ENCODE data around the gene MST1.

The MST1 gene

DNA sequence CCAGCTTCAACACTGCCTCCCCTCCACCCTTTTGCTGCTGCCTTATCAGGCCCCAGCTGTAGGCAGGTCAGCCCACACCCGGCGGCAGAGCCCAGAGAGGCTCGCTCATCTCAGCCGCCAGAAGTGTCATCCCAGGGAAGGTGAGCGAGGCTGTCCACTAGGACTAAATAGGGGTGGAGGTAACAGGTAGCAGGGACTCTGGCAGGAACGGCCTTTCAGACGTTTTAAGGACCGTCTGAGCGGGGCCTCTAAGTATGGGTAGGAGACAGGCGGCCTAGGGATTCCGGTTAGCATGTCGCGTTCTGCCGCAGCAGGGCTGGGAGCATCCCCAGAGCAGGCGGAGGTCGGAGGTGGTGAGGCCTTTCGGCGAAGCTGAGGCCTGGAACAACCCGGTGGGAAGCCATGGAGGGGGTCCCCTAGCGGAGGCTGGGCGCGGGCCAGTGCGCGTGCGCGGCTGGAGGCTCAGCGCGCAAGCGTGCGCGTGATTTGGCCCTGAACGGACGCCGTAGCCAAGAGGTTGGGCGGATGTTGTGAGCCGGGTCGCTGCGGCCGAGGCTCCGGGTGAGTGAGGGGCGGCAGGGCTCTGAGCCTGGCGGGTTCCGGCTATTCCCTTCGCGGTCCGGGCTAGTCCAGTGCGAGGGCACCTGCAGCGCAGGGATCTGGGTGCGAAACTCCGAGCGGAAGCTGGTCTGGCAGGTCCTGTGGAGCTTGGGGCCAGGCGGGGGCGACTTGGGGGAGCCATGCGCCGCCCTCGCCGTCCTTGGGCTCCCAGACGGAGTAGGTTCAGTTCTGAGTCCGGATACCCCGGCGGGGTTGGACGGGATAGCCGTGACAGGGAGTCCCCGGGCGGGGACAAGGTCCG, at the start of gene MST1, which contains the start of gene RNF123:
Gene MST1 (minus strand): TSS at position 429 of the 862 bp plus-strand sequence. CDS start 783 bp downstream, outside the sequence.
Gene RNF123 (plus strand): TSS at position 512 of the 862 bp plus-strand sequence. CDS start 1,609 bp downstream, outside the sequence.
- DNase-seq (ENCODE audit: low read depth, low spot score), result peak; percentile 28
- H3K4me3 ChIP-seq (ENCODE audit: low read depth, low read length), result peak within 1 kb of the TSS; percentile 95
- TF ChIP-seq, protein P1, sequence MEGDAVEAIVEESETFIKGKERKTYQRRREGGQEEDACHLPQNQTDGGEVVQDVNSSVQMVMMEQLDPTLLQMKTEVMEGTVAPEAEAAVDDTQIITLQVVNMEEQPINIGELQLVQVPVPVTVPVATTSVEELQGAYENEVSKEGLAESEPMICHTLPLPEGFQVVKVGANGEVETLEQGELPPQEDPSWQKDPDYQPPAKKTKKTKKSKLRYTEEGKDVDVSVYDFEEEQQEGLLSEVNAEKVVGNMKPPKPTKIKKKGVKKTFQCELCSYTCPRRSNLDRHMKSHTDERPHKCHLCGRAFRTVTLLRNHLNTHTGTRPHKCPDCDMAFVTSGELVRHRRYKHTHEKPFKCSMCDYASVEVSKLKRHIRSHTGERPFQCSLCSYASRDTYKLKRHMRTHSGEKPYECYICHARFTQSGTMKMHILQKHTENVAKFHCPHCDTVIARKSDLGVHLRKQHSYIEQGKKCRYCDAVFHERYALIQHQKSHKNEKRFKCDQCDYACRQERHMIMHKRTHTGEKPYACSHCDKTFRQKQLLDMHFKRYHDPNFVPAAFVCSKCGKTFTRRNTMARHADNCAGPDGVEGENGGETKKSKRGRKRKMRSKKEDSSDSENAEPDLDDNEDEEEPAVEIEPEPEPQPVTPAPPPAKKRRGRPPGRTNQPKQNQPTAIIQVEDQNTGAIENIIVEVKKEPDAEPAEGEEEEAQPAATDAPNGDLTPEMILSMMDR (IDR thresholded peaks at IDR 0.05; ENCODE audit: insufficient read depth, low read length, missing control alignments), result peak; percentile 60
- ChIA-PET CTCF (interaction anchor here (2.5 kb wide), 1 partner anchor 150 kb away, joined by 7 read pairs; no protein-coding TSS in a partner anchor), POLR2A (no interaction called here)

DNA sequence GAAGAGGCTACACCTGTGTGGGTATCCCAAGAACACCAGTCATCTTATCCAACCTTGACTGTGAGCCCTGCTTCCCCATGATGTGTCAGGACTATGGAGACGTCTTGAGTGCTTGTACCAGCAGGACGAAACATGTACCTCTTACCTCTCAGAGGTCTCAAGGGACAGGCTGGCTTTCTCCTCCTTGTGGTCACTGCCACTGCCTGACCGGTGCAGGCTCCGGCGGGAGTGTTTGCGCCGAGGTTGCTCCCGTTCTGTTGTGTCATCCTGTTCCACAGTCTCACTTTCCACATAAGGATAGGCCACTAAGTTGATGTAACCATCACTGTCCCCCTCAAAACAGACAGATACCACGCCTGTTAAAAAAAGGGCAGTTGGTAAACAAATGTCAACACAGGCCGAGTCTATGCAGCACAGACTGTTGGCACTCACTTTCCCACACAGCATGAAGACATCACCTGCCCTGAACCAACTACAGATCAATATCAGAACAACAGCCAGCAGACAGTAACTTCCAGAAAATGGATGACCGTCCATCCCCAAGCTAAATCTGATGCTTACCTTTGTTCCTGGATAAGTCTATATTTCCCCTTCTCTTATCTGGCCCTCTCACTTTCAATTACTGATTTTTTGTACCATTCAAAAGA, 48.9 kb upstream of the MST1 start:
- ChIA-PET CTCF (no interaction called here), POLR2A (no interaction called here)
- TF ChIP-seq, protein P1 (IDR thresholded peaks at IDR 0.05; ENCODE audit: insufficient read depth, low read length, missing control alignments), result no peak
- no peak overlapping the region for H3K4me3 ChIP-seq (ENCODE audit: low read depth, low read length)
- DNase-seq (ENCODE audit: low read depth, low spot score), result no peak

DNA sequence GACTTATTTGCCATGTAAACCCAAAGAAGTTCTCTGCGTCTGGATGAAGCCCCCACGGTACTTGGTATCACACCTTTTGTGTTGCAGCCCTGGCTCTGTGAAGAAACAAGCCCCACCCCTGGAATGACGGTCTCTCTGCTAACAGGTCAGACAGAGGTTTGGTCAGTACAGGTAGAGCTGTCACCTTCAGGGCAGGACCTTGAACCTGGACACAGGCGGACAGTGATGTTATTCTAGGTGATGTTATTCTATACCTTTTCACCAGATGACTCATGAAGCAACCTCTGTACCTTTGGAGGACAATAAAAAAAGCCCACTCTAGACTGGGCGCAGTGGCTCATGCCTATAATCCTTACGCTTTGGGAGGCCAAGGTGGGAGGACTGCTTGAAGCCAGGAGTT, 45.5 kb upstream of the MST1 start:
- TF ChIP-seq, protein P1 (IDR thresholded peaks at IDR 0.05; ENCODE audit: insufficient read depth, low read length, missing control alignments), result no peak
- H3K4me3 ChIP-seq (ENCODE audit: low read depth, low read length), result no peak overlapping the region
- DNase-seq (ENCODE audit: low read depth, low spot score), result no peak
- ChIA-PET POLR2A (no interaction called here), CTCF (interaction anchor here (0.9 kb wide), 1 partner anchor 10 kb away, joined by 3 read pairs; no protein-coding TSS in a partner anchor)

DNA sequence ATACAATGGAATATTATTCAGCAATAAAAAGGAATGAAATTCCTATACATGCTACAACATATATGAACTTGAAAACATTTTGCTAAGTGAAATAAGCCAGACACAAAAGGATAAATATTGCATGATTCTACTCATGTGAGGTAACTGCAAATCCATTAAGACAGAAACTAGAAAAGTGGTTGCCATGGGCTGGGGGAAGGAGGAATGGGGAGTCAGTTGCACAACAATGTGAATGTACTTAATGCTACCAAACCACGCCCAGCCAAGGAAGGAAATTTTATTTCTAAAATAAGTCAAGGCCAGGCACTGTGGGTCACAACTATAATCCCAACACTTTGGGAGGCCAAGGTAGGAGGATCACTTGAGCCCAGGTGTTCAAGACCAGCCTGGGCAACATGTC, 44.3 kb upstream of the MST1 start:
- TF ChIP-seq, protein P1 (IDR thresholded peaks at IDR 0.05; ENCODE audit: insufficient read depth, low read length, missing control alignments), result no peak
- H3K4me3 ChIP-seq (ENCODE audit: low read depth, low read length), result no peak overlapping the region
- CTCF ChIA-PET, result no interaction called here
- no peak for DNase-seq (ENCODE audit: low read depth, low spot score)
- POLR2A ChIA-PET, result no interaction called here

DNA sequence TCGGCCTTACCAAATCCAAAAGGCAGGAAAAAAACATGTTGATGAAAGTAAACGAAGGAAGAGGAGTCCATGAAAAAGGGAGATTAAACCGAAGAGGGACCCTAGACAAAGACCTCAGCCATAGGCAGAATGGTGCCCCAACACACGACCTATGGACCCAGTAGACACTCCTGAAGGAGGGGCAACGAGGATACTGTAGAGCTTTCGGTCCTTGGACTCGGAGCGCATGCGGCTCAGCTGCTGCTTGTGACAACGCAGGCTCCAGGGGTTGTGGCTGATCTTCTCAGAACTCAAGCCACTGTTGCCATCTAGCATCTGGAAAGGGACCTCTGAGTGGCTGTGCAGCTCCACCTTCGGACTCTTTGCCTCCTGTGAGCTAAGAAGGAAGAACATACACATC, 43.3 kb upstream of the MST1 start:
- no peak for DNase-seq (ENCODE audit: low read depth, low spot score)
- POLR2A ChIA-PET, result no interaction called here
- TF ChIP-seq, protein P1 (IDR thresholded peaks at IDR 0.05; ENCODE audit: insufficient read depth, low read length, missing control alignments), result no peak
- CTCF ChIA-PET, result no interaction called here
- H3K4me3 ChIP-seq (ENCODE audit: low read depth, low read length), result no peak overlapping the region

Measured in AG04449 (cell line).